ENCODE results near the gene ST8SIA1.

The ST8SIA1 gene

DNA sequence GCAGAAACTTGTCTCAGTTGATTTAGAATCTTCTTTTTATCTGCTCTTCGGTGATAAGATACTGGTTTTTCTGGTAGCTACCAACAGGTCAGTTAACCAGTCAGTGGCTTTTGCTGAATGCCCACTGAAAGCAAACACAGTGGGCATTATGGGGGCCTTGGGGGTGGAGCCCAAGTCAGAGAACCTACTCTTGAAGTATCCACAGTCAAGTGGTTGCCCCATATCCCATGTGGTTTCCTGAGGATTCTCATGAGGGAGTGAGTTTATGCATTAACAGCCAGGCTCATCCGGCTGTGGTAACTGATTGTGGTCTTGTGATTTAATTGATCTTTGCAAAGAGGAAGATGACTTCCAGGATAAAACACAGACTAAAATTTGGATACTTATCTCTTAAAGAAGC is 83.7 kb downstream of the ST8SIA1 start:
- CTCF ChIA-PET: no interaction called here
- POLR2A ChIA-PET: no interaction called here
- no peak for TF ChIP-seq TARDBP (IDR thresholded peaks at IDR 0.05)
- no peak for TF ChIP-seq CTBP1 (IDR thresholded peaks at IDR 0.05; ENCODE audit: borderline replicate concordance)
- no peak for TF ChIP-seq FOXM1 (IDR thresholded peaks at IDR 0.05; ENCODE audit: borderline replicate concordance)
- TF ChIP-seq SP1 (IDR thresholded peaks at IDR 0.05): no peak
- TF ChIP-seq HDGF (IDR thresholded peaks at IDR 0.05; ENCODE audit: borderline replicate concordance): no peak
- TF ChIP-seq FOXK2 (IDR thresholded peaks at IDR 0.05): no peak
- no peak for TF ChIP-seq BHLHE40 (IDR thresholded peaks at IDR 0.05; ENCODE audit: borderline replicate concordance)
- TF ChIP-seq SUZ12 (IDR thresholded peaks at IDR 0.05): no peak
- no peak for TF ChIP-seq LEF1 (IDR thresholded peaks at IDR 0.05; ENCODE audit: borderline replicate concordance)
- TF ChIP-seq ZNF384 (IDR thresholded peaks at IDR 0.05): no peak
- no peak for TF ChIP-seq L3MBTL2 (conservative IDR thresholded peaks at IDR 0.05)
- TF ChIP-seq FOXA1 (IDR thresholded peaks at IDR 0.05): no peak
- no peak for TF ChIP-seq NFRKB (IDR thresholded peaks at IDR 0.05)
- DNase-seq (ENCODE audit: extremely low spot score): no peak

GRCh38 chr12:22248571-22249115 is 85.9 kb downstream of the ST8SIA1 start:
- TF ChIP-seq FOXK2 (IDR thresholded peaks at IDR 0.05) (no peak), PKNOX1 (IDR thresholded peaks at IDR 0.05) (no peak), CTBP1 (IDR thresholded peaks at IDR 0.05; ENCODE audit: borderline replicate concordance) (no peak), SUZ12 (IDR thresholded peaks at IDR 0.05) (no peak), NFRKB (IDR thresholded peaks at IDR 0.05) (no peak)
- no peak for DNase-seq (ENCODE audit: extremely low spot score)
- ChIA-PET POLR2A (no interaction called here), CTCF (no interaction called here)

DNA sequence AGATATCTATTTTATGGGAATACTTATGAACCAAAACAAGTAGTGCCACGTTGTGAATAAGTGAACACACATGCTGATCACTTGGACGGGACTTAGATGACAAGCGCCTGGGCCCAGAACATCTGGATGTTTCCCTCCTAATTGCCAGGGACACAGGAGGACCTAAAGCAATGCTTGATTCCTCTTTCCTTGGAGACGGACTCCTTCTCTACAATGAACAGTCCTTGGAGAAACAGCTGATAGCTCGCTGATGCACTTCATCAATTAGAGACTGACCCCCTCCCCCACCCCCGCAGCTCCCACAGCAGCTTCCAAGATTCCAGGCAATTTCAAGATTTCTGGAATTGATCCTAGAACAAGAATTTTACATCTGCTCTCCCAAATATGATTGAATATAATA is 86.4 kb downstream of the ST8SIA1 start:
- ChIA-PET CTCF (no interaction called here), POLR2A (no interaction called here)
- TF ChIP-seq FOXA1 (IDR thresholded peaks at IDR 0.05) (no peak), ELF4 (IDR thresholded peaks at IDR 0.05) (no peak), SUZ12 (IDR thresholded peaks at IDR 0.05) (no peak), CTBP1 (IDR thresholded peaks at IDR 0.05; ENCODE audit: borderline replicate concordance) (no peak), NFRKB (IDR thresholded peaks at IDR 0.05) (no peak), FOXK2 (IDR thresholded peaks at IDR 0.05) (no peak), ZNF384 (IDR thresholded peaks at IDR 0.05) (no peak)
- no peak for DNase-seq (ENCODE audit: extremely low spot score)

DNA sequence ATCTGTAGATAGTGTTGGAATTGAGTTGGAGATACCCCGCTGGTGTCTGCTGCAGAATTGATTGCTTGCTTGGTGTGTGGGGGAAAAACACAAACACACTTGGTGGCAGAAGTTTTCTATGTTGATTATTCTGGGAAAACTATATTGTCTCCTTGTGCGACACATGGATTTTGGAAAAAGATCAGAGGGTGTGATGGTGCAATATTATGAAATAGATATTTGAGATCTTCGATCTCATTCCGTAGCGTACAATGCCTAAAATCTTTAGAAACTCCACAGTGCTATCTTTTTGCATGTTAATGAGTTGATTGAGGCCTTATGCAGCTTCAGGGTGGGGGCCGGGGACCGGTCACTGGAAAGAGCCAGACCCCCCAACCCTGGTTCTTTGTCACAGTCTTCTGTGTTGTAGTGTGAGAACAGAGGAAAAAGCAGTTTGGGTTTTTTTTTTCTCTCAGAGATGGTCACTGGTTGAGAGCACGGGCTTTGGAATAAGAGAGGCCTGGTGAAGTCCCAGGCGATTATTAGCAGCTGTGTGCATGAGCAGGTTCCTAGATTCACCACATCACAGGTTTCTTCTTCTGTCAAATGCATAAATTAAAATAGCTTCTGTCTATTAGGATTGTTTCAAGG is 88.2 kb downstream of the ST8SIA1 start:
- no peak for DNase-seq (ENCODE audit: extremely low spot score)
- POLR2A ChIA-PET: no interaction called here
- TF ChIP-seq BHLHE40 (IDR thresholded peaks at IDR 0.05; ENCODE audit: borderline replicate concordance): no peak
- TF ChIP-seq ZNF384 (IDR thresholded peaks at IDR 0.05): no peak
- no peak for TF ChIP-seq L3MBTL2 (conservative IDR thresholded peaks at IDR 0.05)
- no peak for TF ChIP-seq HDGF (IDR thresholded peaks at IDR 0.05; ENCODE audit: borderline replicate concordance)
- TF ChIP-seq CTBP1 (IDR thresholded peaks at IDR 0.05; ENCODE audit: borderline replicate concordance): no peak
- TF ChIP-seq ELF4 (IDR thresholded peaks at IDR 0.05): no peak
- no peak for TF ChIP-seq SUZ12 (IDR thresholded peaks at IDR 0.05)
- TF ChIP-seq LEF1 (IDR thresholded peaks at IDR 0.05; ENCODE audit: borderline replicate concordance): no peak
- TF ChIP-seq TARDBP (IDR thresholded peaks at IDR 0.05): no peak
- TF ChIP-seq FOXK2 (IDR thresholded peaks at IDR 0.05): no peak
- no peak for TF ChIP-seq FOXA1 (IDR thresholded peaks at IDR 0.05)
- no peak for TF ChIP-seq SP1 (IDR thresholded peaks at IDR 0.05)
- CTCF ChIA-PET: no interaction called here

DNA sequence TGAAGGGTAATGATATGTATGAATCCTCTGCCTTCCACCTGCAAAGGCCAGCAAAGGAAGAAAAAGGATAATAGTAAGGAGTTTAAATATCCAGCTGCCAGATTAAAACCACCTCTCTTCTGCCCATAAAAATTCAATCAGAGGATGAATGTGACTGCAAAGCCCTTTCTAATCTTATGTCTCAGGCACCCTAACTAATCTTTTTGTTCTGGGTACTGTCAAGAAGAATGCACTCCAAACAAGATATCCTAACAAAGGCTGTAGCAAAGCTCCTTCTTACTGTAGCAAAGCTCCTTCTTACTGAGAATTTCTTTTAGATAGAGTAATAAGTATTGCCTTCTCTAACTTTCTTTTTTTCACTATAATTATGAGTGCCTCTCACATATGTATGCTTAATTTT is 91.8 kb downstream of the ST8SIA1 start:
- no peak for TF ChIP-seq TARDBP (IDR thresholded peaks at IDR 0.05)
- TF ChIP-seq FOXM1 (IDR thresholded peaks at IDR 0.05; ENCODE audit: borderline replicate concordance): no peak
- no peak for TF ChIP-seq CTBP1 (IDR thresholded peaks at IDR 0.05; ENCODE audit: borderline replicate concordance)
- no peak for TF ChIP-seq FOXK2 (IDR thresholded peaks at IDR 0.05)
- TF ChIP-seq ZNF384 (IDR thresholded peaks at IDR 0.05): no peak
- no peak for TF ChIP-seq SP1 (IDR thresholded peaks at IDR 0.05)
- no peak for TF ChIP-seq FOXA1 (IDR thresholded peaks at IDR 0.05)
- TF ChIP-seq BHLHE40 (IDR thresholded peaks at IDR 0.05; ENCODE audit: borderline replicate concordance): no peak
- no peak for TF ChIP-seq PKNOX1 (IDR thresholded peaks at IDR 0.05)
- no peak for TF ChIP-seq NFRKB (IDR thresholded peaks at IDR 0.05)
- no peak for TF ChIP-seq SUZ12 (IDR thresholded peaks at IDR 0.05)
- TF ChIP-seq L3MBTL2 (conservative IDR thresholded peaks at IDR 0.05): no peak
- TF ChIP-seq HDGF (IDR thresholded peaks at IDR 0.05; ENCODE audit: borderline replicate concordance): no peak
- no peak for TF ChIP-seq ARNT (IDR thresholded peaks at IDR 0.05)
- POLR2A ChIA-PET: no interaction called here
- no peak for DNase-seq (ENCODE audit: extremely low spot score)
- CTCF ChIA-PET: no interaction called here

GRCh38 chr12:22238211-22238610 is 96.3 kb downstream of the ST8SIA1 start:
- no peak for TF ChIP-seq NFRKB (IDR thresholded peaks at IDR 0.05)
- no peak for TF ChIP-seq TARDBP (IDR thresholded peaks at IDR 0.05)
- no peak for TF ChIP-seq ZNF384 (IDR thresholded peaks at IDR 0.05)
- no peak for TF ChIP-seq PKNOX1 (IDR thresholded peaks at IDR 0.05)
- no peak for TF ChIP-seq LEF1 (IDR thresholded peaks at IDR 0.05; ENCODE audit: borderline replicate concordance)
- TF ChIP-seq L3MBTL2 (conservative IDR thresholded peaks at IDR 0.05): no peak
- TF ChIP-seq ARNT (IDR thresholded peaks at IDR 0.05): no peak
- TF ChIP-seq SUZ12 (IDR thresholded peaks at IDR 0.05): no peak
- no peak for TF ChIP-seq BHLHE40 (IDR thresholded peaks at IDR 0.05; ENCODE audit: borderline replicate concordance)
- no peak for TF ChIP-seq HDGF (IDR thresholded peaks at IDR 0.05; ENCODE audit: borderline replicate concordance)
- no peak for TF ChIP-seq FOXM1 (IDR thresholded peaks at IDR 0.05; ENCODE audit: borderline replicate concordance)
- no peak for TF ChIP-seq CTBP1 (IDR thresholded peaks at IDR 0.05; ENCODE audit: borderline replicate concordance)
- TF ChIP-seq FOXK2 (IDR thresholded peaks at IDR 0.05): no peak
- TF ChIP-seq FOXA1 (IDR thresholded peaks at IDR 0.05): no peak
- no peak for TF ChIP-seq ELF4 (IDR thresholded peaks at IDR 0.05)
- TF ChIP-seq SP1 (IDR thresholded peaks at IDR 0.05): no peak
- CTCF ChIA-PET: no interaction called here
- POLR2A ChIA-PET: no interaction called here
- DNase-seq (ENCODE audit: extremely low spot score): no peak
